HepG2 (cell line): ENCODE results near the gene ATF6. TPM values are rescaled to one million over a fixed set of nuclear protein-coding genes. Genes with fewer than 3 reads are reported as not detected.

Experiments
- CAMTA2 ChIP-seq: sonication (generic); formaldehyde crosslinking; IDR thresholded peaks from 2 replicates; pipeline ENCODE4 v1.4.0; 2020; ENCODE audit warnings: mild to moderate bottlenecking, missing genetic modification reagents, borderline replicate concordance
- CREM ChIP-seq, 2 experiments: sonication (generic) in 1 of 2; formaldehyde crosslinking in 1 of 2; IDR thresholded peaks; 2 replicates each; pipeline versions ENCODE4 v1.4.0 to v1.6.1; 2016 to 2020; ENCODE audit warnings: antibody characterized with exemption in 1 of 2, mild to moderate bottlenecking in 1 of 2, missing genetic modification reagents in 1 of 2
- FOXK1 ChIP-seq: sonication (generic); formaldehyde crosslinking; IDR thresholded peaks from 2 replicates; pipeline ENCODE4 v1.4.0; 2020; ENCODE audit warnings: low read depth, missing genetic modification reagents, borderline replicate concordance
- PHF8 ChIP-seq: sonication (generic); formaldehyde crosslinking; IDR thresholded peaks from 2 replicates; pipeline ENCODE4 v1.5.0; 2020; ENCODE audit warnings: missing genetic modification reagents
- POGZ ChIP-seq: sonication (generic); formaldehyde crosslinking; IDR thresholded peaks from 2 replicates; pipeline ENCODE4 v1.4.0; 2020; ENCODE audit warnings: mild to moderate bottlenecking, missing genetic modification reagents
- RELA ChIP-seq: sonication (generic); formaldehyde crosslinking; IDR thresholded peaks from 2 replicates; pipeline ENCODE4 v1.4.0; 2020; ENCODE audit warnings: missing genetic modification reagents
- SKI ChIP-seq: fragments of 450-650 bp; IDR thresholded peaks from one replicate; pipeline ENCODE4 v1.6.1; 2018; ENCODE audit warnings: mild to moderate bottlenecking; ENCODE audit not compliant: partially characterized antibody
- ZNF317 ChIP-seq: sonication (generic); formaldehyde crosslinking; IDR thresholded peaks from 2 replicates; pipeline ENCODE4 v1.5.0; 2020; ENCODE audit warnings: mild to moderate bottlenecking, missing genetic modification reagents
- ZNF431 ChIP-seq: sonication (generic); formaldehyde crosslinking; IDR thresholded peaks from 2 replicates; pipeline ENCODE4 v1.9.0; 2022; ENCODE audit warnings: missing genetic modification reagents, low read depth, mild to moderate bottlenecking, borderline replicate concordance
- ZNF496 ChIP-seq: sonication (generic); formaldehyde crosslinking; IDR thresholded peaks from 2 replicates; pipeline ENCODE4 v1.8.1; 2023; ENCODE audit warnings: mild to moderate bottlenecking, moderate library complexity, missing genetic modification reagents; ENCODE audit not compliant: insufficient replicate concordance
- ZNF550 ChIP-seq: sonication (generic); formaldehyde crosslinking; IDR thresholded peaks from 2 replicates; pipeline ENCODE4 v1.4.0; 2020; ENCODE audit warnings: mild to moderate bottlenecking, missing genetic modification reagents, borderline replicate concordance
- ZNF781 ChIP-seq: sonication (generic); formaldehyde crosslinking; IDR thresholded peaks from 2 replicates; pipeline ENCODE4 v1.5.1; 2020; ENCODE audit warnings: borderline replicate concordance, mild to moderate bottlenecking, missing genetic modification reagents; ENCODE audit errors: not compliant biosample characterization
- polyA plus RNA-seq, 8 experiments: library from polyadenylated mRNA; depleted of rRNA in 3 of 8; stranded (reverse) in 7 of 8; unstranded in 1 of 8; fragments of >200 nt; fragmentation: Illumina TruSeq in 4 of 8; extraction: Trizol in 4 of 8; gene quantifications; 2 replicates each; pipeline versions ENCODE4 v1.2.1 to v1.2.3, GENCODE V29; 2011 to 2016; ENCODE audit warnings: low read depth in 4 of 8, missing spikeins in 1 of 8, mixed read lengths in 1 of 8; ENCODE audit not compliant: insufficient read depth in 1 of 8
- total RNA-seq, 5 experiments: library from RNA; depleted of rRNA; stranded (reverse); fragments of >200 nt; fragmentation: Illumina TruSeq; extraction: Trizol; gene quantifications; 2 replicates each; pipeline ENCODE4 v1.2.3, GENCODE V29; 2016; ENCODE audit warnings: low read depth in 1 of 5
- TF ChIP-seq, protein P1 (sequence below): sonication (generic); formaldehyde crosslinking; IDR thresholded peaks from 2 replicates; pipeline ENCODE4 v1.8.1; 2023; ENCODE audit warnings: missing genetic modification reagents, mild to moderate bottlenecking, borderline replicate concordance
- TF ChIP-seq, protein P2 (sequence below): sonication (generic); formaldehyde crosslinking; conservative IDR thresholded peaks from 2 replicates; pipeline ENCODE4 v1.4.0; 2020; ENCODE audit warnings: missing genetic modification reagents
- TF ChIP-seq, protein P3 (sequence below): sonication (generic); formaldehyde crosslinking; IDR thresholded peaks from 2 replicates; pipeline ENCODE4 v1.8.1; 2022; ENCODE audit warnings: mild to moderate bottlenecking, missing genetic modification reagents

ATF6 gene
- total and polyA plus RNA-seq, 2 of the 13 experiments (the other 11 are each of a cell fraction or from before 2014, with no cell fraction given), result 13.2 to 14.5 TPM

DNA sequence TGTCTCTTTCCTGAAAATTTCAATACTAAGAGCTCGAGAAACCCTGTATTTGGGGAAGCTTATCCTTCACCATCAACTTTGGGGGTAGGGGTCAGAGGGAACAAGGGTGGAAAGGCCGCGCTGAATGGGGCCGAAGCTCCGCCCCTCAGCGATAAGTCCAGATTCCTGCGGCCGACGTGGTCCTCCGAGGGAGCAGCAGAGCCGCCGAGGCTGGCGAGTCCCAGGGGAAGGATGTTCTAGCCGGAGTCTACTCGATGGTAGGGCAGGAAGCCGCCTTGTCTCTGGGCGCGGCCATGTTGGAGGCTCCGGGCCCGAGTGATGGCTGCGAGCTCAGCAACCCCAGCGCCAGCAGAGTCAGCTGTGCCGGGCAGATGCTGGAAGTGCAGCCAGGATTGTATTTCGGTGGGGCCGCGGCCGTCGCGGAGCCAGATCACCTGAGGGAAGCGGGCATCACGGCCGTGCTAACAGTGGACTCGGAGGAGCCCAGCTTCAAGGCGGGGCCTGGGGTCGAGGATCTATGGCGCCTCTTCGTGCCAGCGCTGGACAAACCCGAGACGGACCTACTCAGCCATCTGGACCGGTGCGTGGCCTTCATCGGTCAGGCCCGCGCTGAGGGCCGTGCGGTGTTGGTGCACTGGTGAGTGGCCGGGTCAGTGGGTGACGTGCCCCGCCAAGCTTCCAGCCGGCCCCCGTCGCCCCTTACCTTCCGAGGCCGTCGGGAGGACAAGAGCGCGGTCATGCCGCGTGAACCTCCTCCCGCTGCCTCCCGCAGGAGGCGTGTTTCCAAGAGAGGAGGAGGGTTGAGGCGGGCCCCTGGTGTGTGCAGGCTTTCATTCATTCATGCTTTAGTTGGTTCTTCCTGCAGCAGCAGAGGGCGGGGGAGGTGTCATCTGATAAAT lies 16.4 kb upstream of the ATF6 start, which contains the start of gene DUSP12 (continued):
- TF ChIP-seq ZNF550 (no peak), CAMTA2 (0 out of 2 replicates have a peak, but pooled peaks have one; percentile 67), SKI (peak; percentile 42), CREM (IDR thresholded peaks at IDR 0.05) (no peak; the same call in 1 of the 2 replicates), CREM (CRISPR knock-in tag; IDR thresholded peaks at IDR 0.05) (no peak), FOXK1 (no peak), ZNF496 (CRISPR knock-in tag) (no peak), ZNF317 (CRISPR knock-in tag) (peak; percentile 74), ZNF431 (CRISPR knock-in tag) (0 out of 2 replicates have a peak, but pooled peaks have one; percentile 77), POGZ (CRISPR knock-in tag) (peak; percentile 92), PHF8 (peak; percentile 98), ZNF781 (CRISPR knock-in tag) (peak; percentile 95), RELA (no peak)
- TF ChIP-seq, protein P1, sequence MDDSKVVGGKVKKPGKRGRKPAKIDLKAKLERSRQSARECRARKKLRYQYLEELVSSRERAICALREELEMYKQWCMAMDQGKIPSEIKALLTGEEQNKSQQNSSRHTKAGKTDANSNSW (CRISPR knock-in tag), result no peak; the same call in 1 of the 2 replicates
- TF ChIP-seq, protein P2, sequence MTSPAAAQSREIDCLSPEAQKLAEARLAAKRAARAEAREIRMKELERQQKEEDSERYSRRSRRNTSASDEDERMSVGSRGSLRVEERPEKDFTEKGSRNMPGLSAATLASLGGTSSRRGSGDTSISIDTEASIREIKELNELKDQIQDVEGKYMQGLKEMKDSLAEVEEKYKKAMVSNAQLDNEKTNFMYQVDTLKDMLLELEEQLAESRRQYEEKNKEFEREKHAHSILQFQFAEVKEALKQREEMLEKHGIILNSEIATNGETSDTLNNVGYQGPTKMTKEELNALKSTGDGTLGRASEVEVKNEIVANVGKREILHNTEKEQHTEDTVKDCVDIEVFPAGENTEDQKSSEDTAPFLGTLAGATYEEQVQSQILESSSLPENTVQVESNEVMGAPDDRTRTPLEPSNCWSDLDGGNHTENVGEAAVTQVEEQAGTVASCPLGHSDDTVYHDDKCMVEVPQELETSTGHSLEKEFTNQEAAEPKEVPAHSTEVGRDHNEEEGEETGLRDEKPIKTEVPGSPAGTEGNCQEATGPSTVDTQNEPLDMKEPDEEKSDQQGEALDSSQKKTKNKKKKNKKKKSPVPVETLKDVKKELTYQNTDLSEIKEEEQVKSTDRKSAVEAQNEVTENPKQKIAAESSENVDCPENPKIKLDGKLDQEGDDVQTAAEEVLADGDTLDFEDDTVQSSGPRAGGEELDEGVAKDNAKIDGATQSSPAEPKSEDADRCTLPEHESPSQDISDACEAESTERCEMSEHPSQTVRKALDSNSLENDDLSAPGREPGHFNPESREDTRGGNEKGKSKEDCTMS (CRISPR knock-in tag), result no peak
- TF ChIP-seq, protein P3, sequence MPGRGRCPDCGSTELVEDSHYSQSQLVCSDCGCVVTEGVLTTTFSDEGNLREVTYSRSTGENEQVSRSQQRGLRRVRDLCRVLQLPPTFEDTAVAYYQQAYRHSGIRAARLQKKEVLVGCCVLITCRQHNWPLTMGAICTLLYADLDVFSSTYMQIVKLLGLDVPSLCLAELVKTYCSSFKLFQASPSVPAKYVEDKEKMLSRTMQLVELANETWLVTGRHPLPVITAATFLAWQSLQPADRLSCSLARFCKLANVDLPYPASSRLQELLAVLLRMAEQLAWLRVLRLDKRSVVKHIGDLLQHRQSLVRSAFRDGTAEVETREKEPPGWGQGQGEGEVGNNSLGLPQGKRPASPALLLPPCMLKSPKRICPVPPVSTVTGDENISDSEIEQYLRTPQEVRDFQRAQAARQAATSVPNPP (CRISPR knock-in tag), result no peak
